ENCODE results near the gene MRPS30. TPM values are rescaled to one million over a fixed set of nuclear protein-coding genes. Genes with fewer than 3 reads are reported as not detected.

MRPS30 gene
- total RNA-seq, 1 donor from 2014 or later: 39.9 TPM

- intact Hi-C loops (cut with DNase I): no loop called here
- no peaks in the 10 kb centered on the region for H3K36me3 ChIP-seq
- no peak for DNase-seq (ENCODE audit: low spot score in 2 of 2)
- H3K27ac ChIP-seq: no peak overlapping the region
- no peaks in the 10 kb centered on the region for H3K9me3 ChIP-seq
- no peaks in the 10 kb centered on the region for H3K27me3 ChIP-seq
- no peaks in the 10 kb centered on the region for H3K4me1 ChIP-seq
- H3K4me3 ChIP-seq: no peak overlapping the region
- no peak for TF ChIP-seq CTCF (IDR thresholded peaks at IDR 0.05)
These were observed 20.0 kb downstream of the MRPS30 start for GRCh38 chr5:44828719-44829118.

- H3K9me3 ChIP-seq: no peaks in the 10 kb centered on the region
- no peak overlapping the region for H3K27ac ChIP-seq
- no peak overlapping the region for H3K4me3 ChIP-seq
- no peak for DNase-seq (ENCODE audit: low spot score in 2 of 2)
- no peaks in the 10 kb centered on the region for H3K27me3 ChIP-seq
- no peaks in the 10 kb centered on the region for H3K4me1 ChIP-seq
- intact Hi-C loops (cut with DNase I): no loop called here
- no peaks in the 10 kb centered on the region for H3K36me3 ChIP-seq
- TF ChIP-seq CTCF (IDR thresholded peaks at IDR 0.05): no peak
These were observed 22.2 kb downstream of the MRPS30 start for GRCh38 chr5:44830951-44831350.

- no peak for DNase-seq (ENCODE audit: low spot score in 2 of 2)
- intact Hi-C loops (cut with DNase I): no loop called here
- TF ChIP-seq CTCF (IDR thresholded peaks at IDR 0.05): no peak
These were observed 24.5 kb downstream of the MRPS30 start for GRCh38 chr5:44833249-44833648.

GRCh38 chr5:44835693-44836092 lies 26.9 kb downstream of the MRPS30 start:
- no peaks in the 10 kb centered on the region for H3K4me1 ChIP-seq
- no peak overlapping the region for H3K4me3 ChIP-seq
- H3K9me3 ChIP-seq: no peaks in the 10 kb centered on the region
- no peak for DNase-seq (ENCODE audit: low spot score in 2 of 2)
- no peaks in the 10 kb centered on the region for H3K27me3 ChIP-seq
- intact Hi-C loops (cut with DNase I): no loop called here
- H3K36me3 ChIP-seq: no peaks in the 10 kb centered on the region
- no peak for TF ChIP-seq CTCF (IDR thresholded peaks at IDR 0.05)
- no peak overlapping the region for H3K27ac ChIP-seq

More at GRCh38 chr5:44833249-44833648, 24.5 kb downstream of the MRPS30 start:
- Histone ChIP-seq H3K4me1 (no peaks in the 10 kb centered on the region), H3K4me3 (no peak overlapping the region), H3K36me3 (no peaks in the 10 kb centered on the region), H3K9me3 (no peaks in the 10 kb centered on the region), H3K27ac (no peak overlapping the region), H3K27me3 (no peaks in the 10 kb centered on the region)

GRCh38 chr5:44839018-44839681 lies 30.4 kb downstream of the MRPS30 start:
- no peak overlapping the region for H3K27ac ChIP-seq
- no peak overlapping the region for H3K4me3 ChIP-seq
- no peaks in the 10 kb centered on the region for H3K36me3 ChIP-seq
- TF ChIP-seq CTCF (IDR thresholded peaks at IDR 0.05): no peak
- H3K27me3 ChIP-seq: no peaks in the 10 kb centered on the region
- H3K9me3 ChIP-seq: no peaks in the 10 kb centered on the region
- H3K4me1 ChIP-seq: no peaks in the 10 kb centered on the region
- DNase-seq (ENCODE audit: low spot score in 2 of 2): no peak
- intact Hi-C loops (cut with DNase I): no loop called here
